Prostate gland (tissue), 2 donors: ENCODE data around the gene SSPN.

Source experiments
- CTCF ChIP-seq, 4 experiments: fragments of 200-600 bp in 2 of 4; fragments of 450-650 bp in 2 of 4; sonication (generic) in 2 of 4; IDR thresholded peaks; 1 replicate in 3 of 4; 2 replicates in 1 of 4; pipeline ENCODE4 v1.5.1; 2016 to 2019; ENCODE audit warnings: antibody characterized with exemption in 4 of 4, mild to moderate bottlenecking in 2 of 4, moderate library complexity in 2 of 4
- POLR2A ChIP-seq: fragments of 450-650 bp; IDR thresholded peaks from one replicate; pipeline ENCODE4 v1.6.1; 2016; ENCODE audit warnings: antibody characterized with exemption, mild to moderate bottlenecking
- POLR2AphosphoS5 ChIP-seq: sonication (generic); formaldehyde crosslinking; IDR thresholded peaks from one replicate; pipeline ENCODE4 v1.6.1; 2017; ENCODE audit warnings: antibody characterized with exemption

- TF ChIP-seq CTCF (IDR thresholded peaks at IDR 0.05), result no peak
- no peak for TF ChIP-seq POLR2AphosphoS5
- no peak for TF ChIP-seq POLR2A
These were observed 84.5 kb downstream of the SSPN start for GRCh38 chr12:26279908-26280307.
